AG10803 (cell line): ENCODE measurements around the gene SGIP1.

Experiments used
- DNase-seq: peaks from one replicate; pipeline ENCODE4 v3.0.0; 2010; ENCODE audit warnings: low read depth
- H3K4me3 ChIP-seq: 2 replicates; pipeline ENCODE4 v1.5.1; 2011; ENCODE audit warnings: mild to moderate bottlenecking, low read length, control low read depth
- TF ChIP-seq, protein P1 (sequence below): conservative IDR thresholded peaks from 2 replicates; pipeline ENCODE4 v1.5.1; 2011; ENCODE audit warnings: mild to moderate bottlenecking, low read length, control low read depth, inconsistent platforms

SGIP1 gene

DNA sequence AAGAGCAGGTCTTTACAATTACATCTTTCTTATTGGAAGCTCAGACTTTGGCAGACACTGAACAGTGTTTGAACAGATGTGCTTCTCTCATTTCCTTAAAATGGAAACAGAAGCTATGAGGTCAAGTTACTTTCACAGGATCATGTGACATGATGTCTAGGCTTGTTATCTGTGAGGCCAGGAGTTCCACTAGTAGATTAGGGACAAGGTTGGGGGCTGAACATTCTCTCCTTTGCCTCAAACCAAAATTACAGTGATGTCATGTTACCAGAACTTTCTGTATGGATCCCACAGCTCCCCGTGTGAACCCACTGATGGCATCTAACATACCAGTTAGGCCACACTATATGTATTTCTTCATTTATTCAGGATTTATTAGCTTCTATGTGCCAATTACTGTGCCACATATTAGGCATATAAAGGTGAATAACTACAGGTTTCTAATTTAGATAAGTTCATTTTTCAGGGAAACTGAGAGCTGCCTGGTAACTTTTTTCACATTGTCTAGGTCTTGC, 224.3 kb downstream of the SGIP1 start:
- peak; percentile 17 for DNase-seq
- no peak overlapping the region for H3K4me3 ChIP-seq
- TF ChIP-seq, protein P1, sequence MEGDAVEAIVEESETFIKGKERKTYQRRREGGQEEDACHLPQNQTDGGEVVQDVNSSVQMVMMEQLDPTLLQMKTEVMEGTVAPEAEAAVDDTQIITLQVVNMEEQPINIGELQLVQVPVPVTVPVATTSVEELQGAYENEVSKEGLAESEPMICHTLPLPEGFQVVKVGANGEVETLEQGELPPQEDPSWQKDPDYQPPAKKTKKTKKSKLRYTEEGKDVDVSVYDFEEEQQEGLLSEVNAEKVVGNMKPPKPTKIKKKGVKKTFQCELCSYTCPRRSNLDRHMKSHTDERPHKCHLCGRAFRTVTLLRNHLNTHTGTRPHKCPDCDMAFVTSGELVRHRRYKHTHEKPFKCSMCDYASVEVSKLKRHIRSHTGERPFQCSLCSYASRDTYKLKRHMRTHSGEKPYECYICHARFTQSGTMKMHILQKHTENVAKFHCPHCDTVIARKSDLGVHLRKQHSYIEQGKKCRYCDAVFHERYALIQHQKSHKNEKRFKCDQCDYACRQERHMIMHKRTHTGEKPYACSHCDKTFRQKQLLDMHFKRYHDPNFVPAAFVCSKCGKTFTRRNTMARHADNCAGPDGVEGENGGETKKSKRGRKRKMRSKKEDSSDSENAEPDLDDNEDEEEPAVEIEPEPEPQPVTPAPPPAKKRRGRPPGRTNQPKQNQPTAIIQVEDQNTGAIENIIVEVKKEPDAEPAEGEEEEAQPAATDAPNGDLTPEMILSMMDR = no peak

DNA sequence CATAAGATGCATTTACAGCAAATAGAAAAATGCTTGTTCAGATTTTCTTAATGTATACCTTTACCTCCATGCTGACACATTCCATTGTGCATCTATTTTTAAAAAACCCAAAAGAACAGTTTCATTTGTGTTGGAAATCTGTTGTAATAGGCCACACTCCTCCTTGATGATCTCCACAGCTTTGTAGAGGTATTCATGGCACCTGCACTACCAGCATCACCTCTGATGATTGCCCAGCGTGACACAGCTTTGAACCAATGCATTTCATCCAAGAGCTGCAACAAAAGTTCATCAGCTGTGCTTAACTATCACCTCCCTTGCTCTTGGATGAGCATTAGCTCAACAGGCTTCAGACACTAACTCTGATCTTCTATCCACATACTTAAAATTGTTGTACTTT, 226.6 kb downstream of the SGIP1 start:
- H3K4me3 ChIP-seq = no peak overlapping the region
- DNase-seq = no peak
- TF ChIP-seq, protein P1 = no peak

DNA sequence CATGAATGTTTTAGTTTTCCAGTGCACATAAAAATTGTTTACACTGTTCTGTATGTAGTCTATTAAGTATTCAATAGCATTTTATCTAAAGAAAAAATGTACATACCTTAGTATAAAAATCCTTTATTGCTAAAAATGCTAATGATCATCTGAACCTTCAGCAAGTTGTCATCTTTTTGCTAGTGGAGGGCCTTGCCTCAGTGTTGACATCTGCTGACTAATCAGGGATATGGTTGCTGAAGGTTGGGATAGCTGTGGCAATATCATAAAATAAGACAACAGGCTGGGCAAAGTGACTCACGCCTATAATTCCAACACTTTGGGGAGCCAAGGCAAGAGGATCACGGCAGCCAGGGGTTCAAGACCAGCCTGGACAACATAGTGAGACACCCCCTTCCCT, 227.3 kb downstream of the SGIP1 start:
- DNase-seq = peak; percentile 70
- TF ChIP-seq, protein P1 = peak; percentile 40
- no peak overlapping the region for H3K4me3 ChIP-seq

DNA sequence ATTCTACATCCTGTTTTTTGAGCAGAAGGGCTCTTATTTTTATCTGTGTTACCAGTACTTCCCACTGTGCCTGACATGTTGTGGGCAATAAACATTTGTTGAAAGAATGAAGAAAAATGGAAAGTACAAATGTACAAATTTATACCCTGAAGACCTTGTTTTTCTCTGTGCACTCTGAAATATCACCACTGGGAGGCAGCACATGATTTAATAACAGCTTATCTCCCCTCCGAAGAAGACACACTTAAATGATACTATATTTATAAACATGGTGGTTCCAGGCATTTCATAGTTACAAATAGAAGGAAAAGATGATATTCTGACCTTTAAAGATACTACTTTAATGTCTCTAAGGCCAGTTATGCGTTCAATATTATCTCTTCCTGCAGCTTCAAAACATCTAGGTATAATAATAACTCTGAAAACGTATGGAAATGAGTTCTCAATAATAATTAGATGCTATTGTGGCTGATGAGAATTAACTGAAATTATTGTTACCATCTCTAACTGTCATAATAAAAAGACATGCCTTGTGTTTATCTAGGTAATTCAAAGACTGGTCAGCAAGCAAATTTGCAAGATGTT, 231.1 kb downstream of the SGIP1 start:
- peak; percentile 65 for DNase-seq
- TF ChIP-seq, protein P1 = peak; percentile 81
- H3K4me3 ChIP-seq = no peak overlapping the region

DNA sequence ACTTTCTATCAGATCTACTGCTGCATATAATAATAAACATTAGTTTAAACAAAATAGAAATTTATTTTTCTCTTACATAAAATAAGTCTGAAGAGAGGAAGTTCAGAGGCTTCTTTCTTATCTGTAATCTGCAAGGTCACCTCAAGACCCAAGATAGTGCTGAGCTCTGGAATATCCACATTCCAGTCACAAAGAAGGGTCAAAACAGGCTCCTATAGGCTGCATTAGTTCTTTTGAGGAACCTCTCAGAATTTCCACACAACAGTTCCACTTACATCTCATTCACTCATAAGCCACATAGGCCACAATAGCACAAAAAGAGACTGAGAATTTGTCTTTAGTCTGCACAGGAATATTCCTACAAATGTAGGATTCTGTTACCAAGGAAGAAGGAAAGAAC, 233.7 kb downstream of the SGIP1 start:
- no peak overlapping the region for H3K4me3 ChIP-seq
- no peak for DNase-seq
- TF ChIP-seq, protein P1 = no peak

DNA sequence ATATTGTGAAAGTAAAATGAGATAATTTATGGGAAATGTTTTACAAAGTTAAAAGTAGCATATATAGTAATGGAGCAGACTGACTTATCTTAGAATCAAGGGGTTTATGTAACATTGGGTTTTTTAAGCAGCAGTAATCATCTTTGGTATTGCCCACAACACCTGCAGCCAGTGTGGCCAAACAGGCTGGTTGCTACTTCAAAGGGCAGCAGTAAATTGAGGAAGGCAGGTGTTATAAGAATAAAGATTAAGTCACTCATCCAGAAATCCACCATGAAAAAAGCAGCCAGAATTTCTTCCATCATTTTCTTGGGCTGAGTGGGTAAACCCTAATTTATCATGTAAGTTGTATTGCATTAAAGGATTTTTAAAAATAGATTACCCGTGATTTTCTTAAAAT, 235.0 kb downstream of the SGIP1 start:
- no peak overlapping the region for H3K4me3 ChIP-seq
- TF ChIP-seq, protein P1 = no peak
- DNase-seq = no peak

DNA sequence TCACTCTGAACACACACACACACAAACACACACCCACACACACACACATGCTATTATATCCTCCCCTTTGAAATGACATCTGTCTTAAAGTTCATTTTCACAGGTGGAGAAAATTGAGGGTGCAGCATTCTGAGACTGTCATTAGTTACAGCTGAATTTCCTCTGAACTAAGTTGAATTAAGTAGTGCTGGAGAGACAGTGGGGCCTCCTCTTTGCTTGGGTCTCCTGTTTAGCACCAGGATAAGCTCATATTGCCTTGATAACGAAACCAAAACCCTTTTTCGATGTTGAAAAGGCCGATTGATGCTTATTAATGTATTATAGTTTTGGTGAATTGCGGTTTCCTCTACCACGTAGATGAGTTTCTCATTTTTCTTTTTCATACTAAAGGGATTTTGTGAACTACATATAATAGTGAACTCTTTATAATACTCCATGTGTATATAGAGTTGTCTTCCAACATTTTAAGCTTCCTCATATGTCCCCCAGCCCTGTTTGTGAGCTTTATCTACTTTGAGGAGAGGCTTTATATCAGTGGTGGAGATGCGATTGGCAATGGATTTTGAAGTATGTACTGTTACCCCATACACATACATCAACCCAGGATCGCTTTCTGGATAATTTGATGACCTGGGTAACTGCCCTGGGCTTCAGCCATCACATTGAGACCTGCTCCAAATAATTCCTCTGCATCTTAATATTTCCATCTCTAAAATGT, 235.7 kb downstream of the SGIP1 start:
- H3K4me3 ChIP-seq = no peak overlapping the region
- TF ChIP-seq, protein P1 = no peak
- DNase-seq = no peak
